ENCODE results near the gene ENOX2.
"Not testable (repeated sequence)": the region's sequence is repeated elsewhere in the genome, so short reads cannot be mapped to it uniquely, and the experiment has no call there.

Gene ENOX2

GRCh38 chrX:130746077-130746476 lies 156.9 kb downstream of the ENOX2 start:
- DNase-seq = no peak

GRCh38 chrX:130741584-130741983 lies 161.4 kb downstream of the ENOX2 start:
- DNase-seq = no peak

- DNase-seq = no peak
These were observed 161.9 kb downstream of the ENOX2 start for GRCh38 chrX:130741151-130741550.

GRCh38 chrX:130738638-130739195 lies 164.3 kb downstream of the ENOX2 start:
- no peak for DNase-seq

GRCh38 chrX:130734713-130735112 lies 168.3 kb downstream of the ENOX2 start:
- DNase-seq = no peak

- no peak for DNase-seq
These were observed 174.8 kb downstream of the ENOX2 start for GRCh38 chrX:130728208-130728607.

GRCh38 chrX:130726661-130727060 lies 176.3 kb downstream of the ENOX2 start:
- no peak for DNase-seq

- DNase-seq = no peak
These were observed 177.5 kb downstream of the ENOX2 start for GRCh38 chrX:130725519-130725918.

GRCh38 chrX:130719413-130719812 lies 183.6 kb downstream of the ENOX2 start:
- DNase-seq = no peak

GRCh38 chrX:130718137-130718536 lies 184.9 kb downstream of the ENOX2 start:
- no peak for DNase-seq

GRCh38 chrX:130716781-130717413 lies 186.1 kb downstream of the ENOX2 start:
- no peak for DNase-seq

- DNase-seq = no peak
These were observed 186.7 kb downstream of the ENOX2 start for GRCh38 chrX:130716346-130716745.

- DNase-seq = no peak
These were observed 187.7 kb downstream of the ENOX2 start for GRCh38 chrX:130715299-130715698.

GRCh38 chrX:130714665-130715064 lies 188.3 kb downstream of the ENOX2 start:
- DNase-seq = no peak

GRCh38 chrX:130714135-130714534 lies 188.9 kb downstream of the ENOX2 start:
- DNase-seq = no peak

- DNase-seq = not testable (repeated sequence)
These were observed 193.8 kb downstream of the ENOX2 start for GRCh38 chrX:130709178-130709577.

- DNase-seq = no peak
These were observed 197.4 kb downstream of the ENOX2 start for GRCh38 chrX:130705591-130705990.

GRCh38 chrX:130704053-130705038 lies 198.7 kb downstream of the ENOX2 start:
- no peak for DNase-seq

GRCh38 chrX:130702867-130703707 lies 199.9 kb downstream of the ENOX2 start:
- DNase-seq = no peak

GRCh38 chrX:130700629-130701028 lies 202.4 kb downstream of the ENOX2 start:
- no peak for DNase-seq

- no peak for DNase-seq
These were observed 203.4 kb downstream of the ENOX2 start for GRCh38 chrX:130699618-130700017.

GRCh38 chrX:130696542-130696941 lies 206.5 kb downstream of the ENOX2 start:
- no peak for DNase-seq

GRCh38 chrX:130695931-130696330 lies 207.1 kb downstream of the ENOX2 start:
- DNase-seq = no peak
